GM08714 (cell line): ENCODE measurements around the gene NEDD1.

Source experiments
- H3K4me3 ChIP-seq: fragments of 200-500 bp; sonication (Bioruptor generic); 2 replicates; pipeline ENCODE4 v1.5.1; 2014; ENCODE audit warnings: mild to moderate bottlenecking, low read length, inconsistent platforms
- ZNF274 ChIP-seq: IDR thresholded peaks from 2 replicates; pipeline ENCODE4 v1.6.1; 2012; ENCODE audit warnings: mild to moderate bottlenecking, low read depth, low read length

Gene NEDD1, protein sequence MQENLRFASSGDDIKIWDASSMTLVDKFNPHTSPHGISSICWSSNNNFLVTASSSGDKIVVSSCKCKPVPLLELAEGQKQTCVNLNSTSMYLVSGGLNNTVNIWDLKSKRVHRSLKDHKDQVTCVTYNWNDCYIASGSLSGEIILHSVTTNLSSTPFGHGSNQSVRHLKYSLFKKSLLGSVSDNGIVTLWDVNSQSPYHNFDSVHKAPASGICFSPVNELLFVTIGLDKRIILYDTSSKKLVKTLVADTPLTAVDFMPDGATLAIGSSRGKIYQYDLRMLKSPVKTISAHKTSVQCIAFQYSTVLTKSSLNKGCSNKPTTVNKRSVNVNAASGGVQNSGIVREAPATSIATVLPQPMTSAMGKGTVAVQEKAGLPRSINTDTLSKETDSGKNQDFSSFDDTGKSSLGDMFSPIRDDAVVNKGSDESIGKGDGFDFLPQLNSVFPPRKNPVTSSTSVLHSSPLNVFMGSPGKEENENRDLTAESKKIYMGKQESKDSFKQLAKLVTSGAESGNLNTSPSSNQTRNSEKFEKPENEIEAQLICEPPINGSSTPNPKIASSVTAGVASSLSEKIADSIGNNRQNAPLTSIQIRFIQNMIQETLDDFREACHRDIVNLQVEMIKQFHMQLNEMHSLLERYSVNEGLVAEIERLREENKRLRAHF

DNA sequence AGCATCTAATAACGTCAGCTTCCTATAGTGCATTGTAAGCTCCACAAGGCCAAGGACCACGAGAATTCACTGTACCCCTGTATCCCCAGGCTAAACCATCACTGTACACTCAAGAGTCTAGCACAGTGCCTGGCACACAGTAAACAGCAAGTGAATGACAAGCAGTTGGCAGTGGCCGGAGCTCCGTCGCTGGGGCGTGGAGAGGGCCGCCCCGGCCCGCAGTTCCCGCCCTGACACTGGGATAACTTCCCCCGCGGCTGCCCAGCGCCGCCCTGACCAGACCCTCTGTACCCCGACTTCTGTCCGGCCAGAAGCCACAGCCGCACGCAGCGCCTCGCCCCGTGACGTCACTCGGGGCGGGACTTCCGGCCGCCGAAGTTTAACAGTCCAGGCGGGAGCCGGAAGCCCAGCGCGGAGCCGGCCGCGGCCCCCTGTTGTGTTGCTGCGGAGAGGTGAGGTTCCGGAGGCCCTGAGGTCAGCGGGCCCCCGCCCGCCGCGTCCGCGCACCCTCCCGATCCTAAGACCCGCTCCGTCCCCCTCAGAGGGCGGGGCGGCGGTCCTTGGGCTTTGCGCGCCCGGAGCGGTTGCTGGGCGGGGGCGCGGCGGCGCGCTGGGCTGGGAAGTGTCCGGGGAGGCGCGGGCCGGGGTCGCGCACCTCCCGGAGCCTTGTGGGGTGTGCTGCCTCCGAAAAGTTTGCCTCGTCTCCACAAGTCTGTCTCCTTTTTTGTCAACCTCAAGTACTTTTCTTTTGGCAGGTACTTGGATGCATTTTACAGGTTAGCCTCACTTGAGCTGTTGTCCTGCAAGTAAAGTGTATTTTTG, at the start of gene NEDD1:
NEDD1 (plus strand) TSS at position 409 of the 822 bp plus-strand sequence. CDS start 2,503 bp downstream, outside the sequence.
- H3K4me3 ChIP-seq = peak within 1 kb of the TSS; percentile 89
- no peak for TF ChIP-seq ZNF274

DNA sequence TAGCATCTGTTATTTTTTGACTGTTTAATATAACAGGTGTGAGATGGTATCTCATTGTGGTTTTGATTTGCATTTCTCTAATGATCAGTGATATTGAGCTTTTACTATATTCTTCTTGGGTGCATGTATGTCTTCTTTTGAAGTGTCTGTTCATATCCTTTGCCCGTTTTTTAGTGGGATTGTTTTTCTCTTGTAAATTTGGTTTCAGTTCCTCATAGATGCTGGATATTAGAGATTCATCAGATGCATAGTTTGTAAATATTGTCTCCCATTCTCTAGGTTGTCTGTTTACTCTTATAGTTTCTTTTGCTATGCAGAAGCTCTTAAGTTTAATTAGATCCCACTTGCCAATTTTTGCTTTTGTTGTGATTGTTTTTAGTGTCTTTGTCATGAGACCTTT, 48.9 kb upstream of the NEDD1 start:
- H3K4me3 ChIP-seq = no peak overlapping the region
- no peak for TF ChIP-seq ZNF274

DNA sequence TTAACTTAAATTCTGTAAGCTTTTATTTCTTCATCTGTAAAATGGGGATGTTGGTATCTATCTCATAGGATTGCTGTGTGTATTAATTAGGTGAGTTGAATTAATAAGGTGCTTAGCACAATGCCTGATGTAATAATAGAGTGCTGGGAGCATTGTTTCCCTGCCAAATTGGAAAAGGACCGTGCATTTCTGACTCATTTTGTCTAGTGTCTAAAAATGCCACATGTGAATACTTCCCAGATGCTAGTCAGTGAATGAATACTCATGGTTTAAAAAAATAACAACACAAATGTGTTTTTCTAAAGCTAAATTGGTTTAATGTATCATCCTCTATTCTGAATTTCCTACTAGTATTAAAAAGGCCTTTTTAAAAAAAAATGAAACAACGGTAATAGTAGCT, 45.4 kb upstream of the NEDD1 start:
- TF ChIP-seq ZNF274 = no peak
- H3K4me3 ChIP-seq = no peak overlapping the region

DNA sequence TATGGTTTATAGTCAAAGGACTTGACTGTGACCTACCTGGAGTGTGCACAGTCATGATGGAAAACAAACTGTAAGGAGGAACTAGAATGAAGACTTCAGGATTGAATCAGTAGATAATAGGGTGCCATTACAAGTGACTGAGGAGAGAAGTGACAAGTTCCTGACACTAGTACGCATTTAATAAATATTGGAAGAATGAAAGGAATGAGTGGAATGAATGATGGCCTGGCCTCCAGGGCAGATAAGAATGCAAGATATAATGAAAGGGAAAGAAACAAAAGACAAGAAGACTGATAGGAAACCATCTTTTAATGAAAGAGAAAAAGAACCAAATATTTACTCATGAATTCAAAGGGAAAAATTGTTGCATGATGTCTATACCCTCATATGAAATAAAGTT, 44.7 kb upstream of the NEDD1 start:
- no peak overlapping the region for H3K4me3 ChIP-seq
- no peak for TF ChIP-seq ZNF274

DNA sequence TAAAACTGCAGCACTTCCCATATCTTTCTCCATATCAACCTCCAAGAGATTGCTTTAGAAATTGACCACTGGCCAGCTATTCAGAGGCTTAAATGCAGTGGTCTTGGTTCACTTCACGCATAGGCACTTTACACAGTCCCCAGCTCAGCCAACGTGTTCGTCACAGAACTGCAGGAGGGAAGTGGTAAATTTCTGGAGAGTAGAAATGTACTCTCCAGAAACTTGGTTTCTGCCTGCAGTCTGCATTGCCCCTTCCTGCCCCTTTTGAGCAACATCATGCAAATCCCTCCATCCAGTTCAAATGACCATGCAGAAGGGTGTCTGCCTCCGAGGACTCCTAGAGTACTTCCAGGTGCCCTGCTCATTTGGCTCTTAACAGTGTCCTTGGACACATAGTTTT, 42.7 kb upstream of the NEDD1 start:
- TF ChIP-seq ZNF274 = no peak

DNA sequence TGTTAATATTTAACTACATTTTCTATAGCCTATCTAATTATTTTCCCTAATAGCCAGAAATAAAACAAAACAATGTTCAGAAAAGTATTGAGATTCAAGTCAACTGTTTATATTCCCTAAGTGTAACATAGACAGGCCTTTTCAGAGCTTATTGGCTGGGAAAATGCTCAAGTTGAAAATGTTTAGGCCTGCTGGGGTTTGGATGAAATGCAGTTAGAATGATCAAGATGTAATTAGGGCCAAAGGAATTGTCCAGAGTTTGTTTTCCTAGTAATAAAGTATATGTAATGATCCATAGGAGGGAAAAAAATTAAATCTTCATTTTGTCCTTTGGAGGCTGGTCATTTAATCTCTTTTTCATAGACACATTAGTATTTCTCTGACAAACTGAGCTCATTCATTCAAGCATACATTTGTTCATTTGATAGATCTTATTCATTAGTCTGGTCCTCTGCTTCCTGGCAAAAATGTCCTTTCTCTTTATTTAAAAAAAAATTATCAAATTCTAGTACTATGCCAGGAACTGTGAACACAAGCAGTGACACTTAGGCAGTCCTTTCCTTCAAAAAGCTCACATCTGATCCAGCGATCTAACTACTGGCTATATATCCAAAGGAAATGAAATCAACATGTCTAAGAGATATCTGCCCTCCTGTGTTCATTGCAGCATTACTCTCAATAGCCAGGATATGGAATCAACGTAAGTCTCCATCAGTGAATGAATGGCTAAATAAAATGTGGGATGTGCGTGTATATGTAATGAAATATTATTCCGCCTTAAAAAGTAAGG, 40.1 kb upstream of the NEDD1 start:
- TF ChIP-seq ZNF274 = no peak
- H3K4me3 ChIP-seq = no peak overlapping the region

More for the DNA sequence above, 42.7 kb upstream of the NEDD1 start:
- H3K4me3 ChIP-seq = no peak overlapping the region

DNA sequence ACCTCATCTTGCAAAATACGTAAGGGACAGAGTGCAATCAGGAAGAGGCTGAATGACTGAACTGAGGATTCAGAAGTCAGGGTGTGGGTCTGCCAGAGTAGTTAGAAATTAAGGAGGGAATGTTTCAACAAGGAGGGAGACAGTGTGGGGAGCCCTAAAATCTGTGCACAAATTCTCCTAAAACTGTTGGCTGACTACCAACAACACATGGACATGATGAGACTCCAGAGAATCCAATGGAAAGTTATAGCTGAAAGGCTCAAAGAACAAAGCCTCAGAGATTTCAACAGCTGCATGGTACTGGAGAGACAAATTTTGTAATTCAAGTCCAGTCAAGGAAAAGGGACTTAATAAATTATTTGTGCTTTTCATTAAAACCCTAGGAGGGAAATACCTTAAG, 36.1 kb upstream of the NEDD1 start:
- TF ChIP-seq ZNF274 = no peak
- no peak overlapping the region for H3K4me3 ChIP-seq

DNA sequence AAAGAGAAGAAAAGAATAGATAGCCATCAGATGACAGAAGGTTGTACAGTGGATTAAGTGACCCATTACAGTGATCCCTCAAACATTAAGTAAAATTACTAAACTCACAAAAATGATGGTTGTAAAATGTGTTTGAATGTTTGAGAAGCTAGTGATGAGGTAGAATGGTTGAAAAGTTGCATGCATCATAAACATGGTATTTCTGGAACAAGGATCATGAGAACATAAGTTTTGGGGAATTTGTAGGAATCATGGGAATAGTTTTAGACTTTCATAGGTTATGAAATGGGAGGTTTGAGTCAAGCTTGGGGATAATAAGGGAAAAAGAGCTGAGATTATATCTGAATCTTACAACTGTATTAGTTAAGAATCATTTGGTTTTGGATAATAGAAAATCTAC, 34.1 kb upstream of the NEDD1 start:
- no peak overlapping the region for H3K4me3 ChIP-seq
- TF ChIP-seq ZNF274 = no peak

DNA sequence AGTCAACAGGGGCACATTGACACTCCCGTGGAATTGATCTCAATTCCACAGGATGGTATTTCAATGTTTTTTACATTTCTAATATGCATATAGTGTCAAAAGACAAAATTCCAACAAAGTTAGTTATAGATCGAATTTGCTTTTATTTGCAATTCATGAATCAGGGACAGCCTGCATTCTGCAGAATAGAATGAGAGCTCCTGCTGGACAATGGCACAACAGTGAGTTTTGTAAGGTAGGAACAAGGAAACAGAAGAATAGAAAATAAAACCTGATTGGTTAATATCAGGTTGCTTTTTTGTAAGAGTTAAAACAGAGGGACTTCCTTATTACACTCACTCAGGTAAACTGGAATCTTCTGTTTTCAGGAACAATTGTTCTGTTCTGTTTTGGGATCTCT, 32.8 kb upstream of the NEDD1 start:
- TF ChIP-seq ZNF274 = no peak

DNA sequence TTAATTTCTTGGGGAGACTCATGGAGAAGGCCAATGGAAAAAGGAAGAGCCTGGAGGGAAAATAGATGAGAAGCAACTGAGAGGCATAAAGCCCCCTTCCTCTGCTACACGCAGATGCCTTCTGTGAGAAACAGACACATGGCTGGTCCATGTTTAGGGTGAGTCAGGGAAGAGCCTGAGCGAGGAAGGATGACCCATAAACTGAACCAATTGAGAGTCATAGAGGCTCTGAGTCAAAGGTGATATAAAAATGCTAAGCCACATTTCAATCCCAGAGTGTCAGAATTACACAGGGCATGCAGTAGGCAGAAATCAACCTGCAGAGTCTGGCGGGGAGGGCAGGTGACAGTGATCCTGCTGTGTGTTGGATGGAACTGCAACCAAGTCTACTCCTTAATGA, 30.1 kb upstream of the NEDD1 start:
- no peak overlapping the region for H3K4me3 ChIP-seq
- TF ChIP-seq ZNF274 = no peak

More for the DNA sequence above, 32.8 kb upstream of the NEDD1 start:
- no peak overlapping the region for H3K4me3 ChIP-seq

DNA sequence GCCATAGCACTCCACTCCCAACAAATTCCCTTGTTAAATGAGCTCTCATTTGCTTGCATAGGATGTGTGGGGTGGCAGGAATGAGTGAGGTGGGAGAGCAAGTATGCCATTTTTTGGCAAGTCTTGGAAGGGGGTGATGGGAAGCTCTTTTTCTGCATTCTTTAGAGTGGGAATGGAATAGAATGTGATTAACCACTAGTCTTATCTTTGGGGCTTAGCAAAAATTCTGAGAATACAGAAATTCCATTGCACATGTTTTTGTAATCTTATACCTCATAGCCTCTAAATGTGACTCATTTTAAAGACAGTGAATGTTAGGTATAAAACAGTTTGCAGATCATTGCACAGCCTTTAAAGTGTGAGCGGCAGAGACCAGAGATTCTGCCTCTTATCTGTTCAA, 28.4 kb upstream of the NEDD1 start:
- no peak for TF ChIP-seq ZNF274
- H3K4me3 ChIP-seq = no peak overlapping the region

DNA sequence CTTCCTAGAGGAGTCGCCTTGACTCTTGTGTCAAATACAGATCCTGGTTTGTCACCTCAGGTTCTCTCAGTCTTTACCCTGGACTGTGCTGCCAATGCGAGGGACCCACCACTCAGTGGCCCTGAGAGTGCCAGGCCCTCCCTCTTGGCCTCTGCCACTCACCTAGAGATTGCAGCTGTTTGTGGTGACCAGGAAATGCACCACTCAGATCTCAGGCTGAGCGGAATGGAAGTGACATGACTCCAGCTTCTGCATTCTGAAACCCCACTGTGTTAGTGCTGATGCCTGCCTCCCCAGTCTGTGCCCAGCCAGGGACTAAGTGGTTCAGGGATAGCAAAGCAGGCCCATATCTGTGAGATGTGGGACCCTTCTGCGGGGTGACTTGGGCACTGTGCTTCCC, 27.8 kb upstream of the NEDD1 start:
- no peak overlapping the region for H3K4me3 ChIP-seq
- TF ChIP-seq ZNF274 = no peak

DNA sequence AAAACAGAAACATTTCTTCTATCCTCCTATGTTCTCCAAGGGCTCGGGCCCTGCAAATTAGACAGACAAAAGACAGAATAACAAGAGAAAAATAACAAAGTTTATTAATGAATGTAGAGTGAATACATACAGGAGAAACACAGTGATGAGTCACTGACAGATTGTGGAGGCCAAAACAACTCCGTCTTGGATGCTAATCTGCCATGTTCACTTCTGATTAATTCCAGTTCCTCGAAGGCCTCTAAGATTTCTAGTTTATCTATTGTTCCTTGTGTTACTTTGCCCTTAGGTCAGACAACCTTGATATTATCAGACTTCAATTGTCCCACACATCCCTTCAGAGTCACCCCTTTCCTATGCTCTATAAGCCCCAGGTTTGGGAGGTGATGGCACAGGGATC, 26.8 kb upstream of the NEDD1 start:
- H3K4me3 ChIP-seq = no peak overlapping the region
- TF ChIP-seq ZNF274 = no peak

DNA sequence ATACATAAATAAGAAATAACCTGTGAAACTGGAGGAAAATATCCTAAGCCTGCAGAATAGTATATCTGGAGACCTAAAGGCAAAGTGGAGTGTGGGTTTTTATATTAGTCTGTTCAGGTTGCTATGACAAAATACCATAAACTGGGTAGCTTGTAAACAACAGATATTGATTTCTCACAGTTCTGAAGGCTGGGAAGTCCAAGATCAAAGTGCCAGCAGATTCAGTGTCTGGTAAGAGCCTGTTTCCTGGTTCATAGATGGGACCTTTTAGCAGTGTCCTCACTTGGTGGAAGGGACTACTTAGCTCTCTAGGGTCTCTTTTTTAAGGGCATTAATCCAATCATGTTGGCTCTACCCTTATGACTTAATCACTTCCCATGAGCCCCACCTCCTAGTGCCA, 25.4 kb upstream of the NEDD1 start:
- no peak for TF ChIP-seq ZNF274
- H3K4me3 ChIP-seq = no peak overlapping the region
